C4-2B (cell line): ENCODE results near the gene OR7A10.
"Not testable (repeated sequence)": the region's sequence is repeated elsewhere in the genome, so short reads cannot be mapped to it uniquely, and the experiment has no call there.

ENCODE experiments used
- H3K27ac ChIP-seq: fragments of 450-650 bp; 2 replicates; pipeline ENCODE4 v1.5.1; 2017
- CTCF ChIP-seq: fragments of 450-650 bp; conservative IDR thresholded peaks from 2 replicates; pipeline ENCODE4 v1.5.1; 2017; ENCODE audit warnings: mild to moderate bottlenecking
- ZFX ChIP-seq: fragments of 450-650 bp; IDR thresholded peaks from 2 replicates; pipeline ENCODE4 v1.6.1; 2017

Gene OR7A10

GRCh38 chr19:14795078-14795721, 53.5 kb downstream of the OR7A10 start:
- no peak for TF ChIP-seq CTCF
- TF ChIP-seq ZFX: no peak
- H3K27ac ChIP-seq: no peak overlapping the region

- not testable (repeated sequence) for H3K27ac ChIP-seq
These were observed 56.5 kb downstream of the OR7A10 start for GRCh38 chr19:14792250-14792649.
